OCI-LY1 (cell line): Measurements from ENCODE around the gene AGK.
A peak's percentile ranks its signal among the peaks of the same experiment; 100 is the strongest.
"Not testable (repeated sequence)": the region's sequence is repeated elsewhere in the genome, so short reads cannot be mapped to it uniquely, and the experiment has no call there.

ENCODE experiments used
- H2AFZ ChIP-seq: fragments of 200-600 bp; sonication (generic), shearing (Covaris generic); 2 replicates; pipeline ENCODE4 v1.6.0; 2014; ENCODE audit warnings: antibody characterized with exemption, mild to moderate bottlenecking, low read length
- H3F3A ChIP-seq: fragments of 200-600 bp; sonication (generic), shearing (Covaris generic); 2 replicates; pipeline ENCODE4 v1.6.0; 2014; ENCODE audit warnings: mild to moderate bottlenecking, antibody characterized with exemption, low read length, moderate library complexity; ENCODE audit not compliant: insufficient read depth
- H3K27ac ChIP-seq: fragments of 200-600 bp; sonication (generic); 2 replicates; pipeline ENCODE4 v1.5.1; 2014; ENCODE audit warnings: low read length, mixed run types, mild to moderate bottlenecking, low read depth; ENCODE audit not compliant: poor library complexity, severe bottlenecking
- H3K27me3 ChIP-seq: fragments of 200-600 bp; sonication (generic); 2 replicates; pipeline ENCODE4 v1.6.0; 2014; ENCODE audit warnings: antibody characterized with exemption, mild to moderate bottlenecking, low read length, moderate library complexity; ENCODE audit not compliant: insufficient read depth
- H3K36me3 ChIP-seq: fragments of 200-600 bp; sonication (generic); 2 replicates; pipeline ENCODE4 v1.6.1; 2014; ENCODE audit warnings: mild to moderate bottlenecking, antibody characterized with exemption, low read length, moderate library complexity, mixed read lengths; ENCODE audit not compliant: insufficient read depth
- H3K4me1 ChIP-seq: fragments of 200-600 bp; sonication (generic); 2 replicates; pipeline ENCODE4 v1.5.1; 2014; ENCODE audit warnings: mild to moderate bottlenecking, low read length, moderate library complexity; ENCODE audit not compliant: insufficient read depth, severe bottlenecking
- H3K4me2 ChIP-seq: fragments of 200-600 bp; sonication (generic), shearing (Covaris generic); 2 replicates; pipeline ENCODE4 v1.6.1; 2014; ENCODE audit warnings: low read length
- H3K4me3 ChIP-seq: fragments of 200-600 bp; sonication (generic); 2 replicates; pipeline ENCODE4 v1.5.1; 2014; ENCODE audit warnings: low read length, low read depth, mild to moderate bottlenecking, mixed read lengths; ENCODE audit not compliant: poor library complexity, severe bottlenecking
- H3K79me2 ChIP-seq: fragments of 200-600 bp; shearing (Covaris generic); 2 replicates; pipeline ENCODE4 v1.6.1; 2016; ENCODE audit warnings: mixed run types, low read length, mixed read lengths; ENCODE audit not compliant: insufficient read depth
- H3K9ac ChIP-seq: fragments of 200-600 bp; sonication (generic), shearing (Covaris generic); 2 replicates; pipeline ENCODE4 v1.6.1; 2014; ENCODE audit warnings: mild to moderate bottlenecking, low read length, mixed read lengths
- H3K9me2 ChIP-seq: fragments of 200-600 bp; sonication (generic), shearing (Covaris generic); 2 replicates; pipeline ENCODE4 v1.6.1; 2014; ENCODE audit warnings: low read depth, mild to moderate bottlenecking, low read length, mixed read lengths
- H3K9me3 ChIP-seq: fragments of 200-600 bp; shearing (Covaris generic); 2 replicates; pipeline ENCODE4 v1.6.1; 2014; ENCODE audit warnings: low read length, mixed read lengths
- H4K20me1 ChIP-seq: fragments of 200-600 bp; sonication (generic), shearing (Covaris generic); 2 replicates; pipeline ENCODE4 v1.6.0; 2016; ENCODE audit warnings: mild to moderate bottlenecking, low read length; ENCODE audit not compliant: insufficient read depth
- EZH2 ChIP-seq: fragments of 200-600 bp; sonication (generic), shearing (Covaris generic); IDR thresholded peaks from 2 replicates; pipeline ENCODE4 v1.8.0; 2017; ENCODE audit warnings: borderline replicate concordance, mixed run types, mild to moderate bottlenecking, antibody characterized with exemption, low read length, moderate library complexity, mixed read lengths
- TF ChIP-seq, protein P1 (sequence below): fragments of 200-600 bp; sonication (generic), shearing (Covaris generic); IDR thresholded peaks from 2 replicates; pipeline ENCODE4 v1.5.1; 2017; ENCODE audit warnings: mild to moderate bottlenecking, antibody characterized with exemption, low read length, moderate library complexity, mixed read lengths

Gene AGK

DNA sequence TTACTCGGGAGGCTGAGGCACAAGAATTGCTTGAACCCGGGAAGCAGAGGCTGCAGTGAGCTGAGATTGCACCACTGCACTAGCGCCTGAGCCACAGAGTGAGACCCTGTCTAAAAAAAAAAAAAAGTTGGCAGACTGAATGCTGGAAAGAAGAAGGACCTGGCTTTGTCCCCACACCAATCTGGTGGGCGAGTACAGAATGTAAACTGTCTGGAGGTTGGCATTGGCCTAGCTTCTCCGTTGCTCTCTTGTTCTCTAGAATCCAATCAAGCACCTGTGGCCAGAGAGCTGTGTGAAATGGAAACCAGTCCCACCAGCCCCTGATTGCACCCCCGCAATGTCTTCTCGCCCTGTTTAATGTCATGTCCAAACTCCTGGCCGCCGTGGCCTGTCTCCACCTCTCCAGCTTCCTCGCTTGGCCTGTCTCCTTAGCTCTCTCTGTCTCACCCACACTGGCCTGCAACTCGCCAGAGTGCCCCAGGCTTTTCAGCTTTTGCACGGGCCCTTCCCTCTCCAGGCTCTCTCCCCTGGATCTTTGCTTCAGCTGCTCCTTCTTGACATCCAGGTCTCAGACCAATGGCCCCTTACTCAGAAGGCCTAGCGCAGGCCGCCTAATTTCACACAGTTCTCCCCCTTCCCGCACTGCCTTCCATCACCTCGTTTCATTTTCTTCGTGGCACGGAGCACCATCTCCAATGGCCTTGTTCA lies 670 bp upstream of the AGK start:
- TF ChIP-seq, protein P1, sequence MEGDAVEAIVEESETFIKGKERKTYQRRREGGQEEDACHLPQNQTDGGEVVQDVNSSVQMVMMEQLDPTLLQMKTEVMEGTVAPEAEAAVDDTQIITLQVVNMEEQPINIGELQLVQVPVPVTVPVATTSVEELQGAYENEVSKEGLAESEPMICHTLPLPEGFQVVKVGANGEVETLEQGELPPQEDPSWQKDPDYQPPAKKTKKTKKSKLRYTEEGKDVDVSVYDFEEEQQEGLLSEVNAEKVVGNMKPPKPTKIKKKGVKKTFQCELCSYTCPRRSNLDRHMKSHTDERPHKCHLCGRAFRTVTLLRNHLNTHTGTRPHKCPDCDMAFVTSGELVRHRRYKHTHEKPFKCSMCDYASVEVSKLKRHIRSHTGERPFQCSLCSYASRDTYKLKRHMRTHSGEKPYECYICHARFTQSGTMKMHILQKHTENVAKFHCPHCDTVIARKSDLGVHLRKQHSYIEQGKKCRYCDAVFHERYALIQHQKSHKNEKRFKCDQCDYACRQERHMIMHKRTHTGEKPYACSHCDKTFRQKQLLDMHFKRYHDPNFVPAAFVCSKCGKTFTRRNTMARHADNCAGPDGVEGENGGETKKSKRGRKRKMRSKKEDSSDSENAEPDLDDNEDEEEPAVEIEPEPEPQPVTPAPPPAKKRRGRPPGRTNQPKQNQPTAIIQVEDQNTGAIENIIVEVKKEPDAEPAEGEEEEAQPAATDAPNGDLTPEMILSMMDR: no peak
- TF ChIP-seq EZH2: no peak
- H3K9me2 ChIP-seq: no peaks in the 10 kb centered on the region
- H3K4me3 ChIP-seq: peak overlapping the region; percentile 81
- H3K4me1 ChIP-seq: peaks cover 29% of the 10 kb centered on the region
- H3F3A ChIP-seq: no peaks in the 10 kb centered on the region
- H2AFZ ChIP-seq: peak overlapping the region; percentile 81
- H3K4me2 ChIP-seq: peak overlapping the region; percentile 89
- no peaks in the 10 kb centered on the region for H3K9me3 ChIP-seq
- 0 out of 2 replicates have a peak, but pooled peaks cover 6% of the 10 kb centered on the region for H3K79me2 ChIP-seq
- H3K9ac ChIP-seq: peak overlapping the region; percentile 80
- H3K36me3 ChIP-seq: 0 out of 2 replicates have a peak, but pooled peaks cover 2% of the 10 kb centered on the region
- no peak overlapping the region for H3K27ac ChIP-seq
- H4K20me1 ChIP-seq: no peaks in the 10 kb centered on the region
- no peaks in the 10 kb centered on the region for H3K27me3 ChIP-seq

- Histone ChIP-seq H2AFZ (peak overlapping the region; percentile 3; the same call in 1 of the 2 replicates), H3K4me3 (peak overlapping the region; percentile 81), H3F3A (no peaks in the 10 kb centered on the region), H3K9me3 (no peaks in the 10 kb centered on the region), H3K27ac (no peak overlapping the region), H3K9ac (peak overlapping the region; percentile 80), H3K4me1 (peaks cover 29% of the 10 kb centered on the region), H4K20me1 (no peaks in the 10 kb centered on the region), H3K79me2 (0 out of 2 replicates have a peak, but pooled peaks cover 6% of the 10 kb centered on the region), H3K36me3 (peaks cover 9% of the 10 kb centered on the region; the same call in 1 of the 2 replicates), H3K9me2 (no peaks in the 10 kb centered on the region), H3K4me2 (peak overlapping the region; percentile 89), H3K27me3 (no peaks in the 10 kb centered on the region)
- no peak for TF ChIP-seq EZH2
- TF ChIP-seq, protein P1: no peak
Measured at GRCh38 chr7:141551782-141552181, 572 bp downstream of the AGK start.

DNA sequence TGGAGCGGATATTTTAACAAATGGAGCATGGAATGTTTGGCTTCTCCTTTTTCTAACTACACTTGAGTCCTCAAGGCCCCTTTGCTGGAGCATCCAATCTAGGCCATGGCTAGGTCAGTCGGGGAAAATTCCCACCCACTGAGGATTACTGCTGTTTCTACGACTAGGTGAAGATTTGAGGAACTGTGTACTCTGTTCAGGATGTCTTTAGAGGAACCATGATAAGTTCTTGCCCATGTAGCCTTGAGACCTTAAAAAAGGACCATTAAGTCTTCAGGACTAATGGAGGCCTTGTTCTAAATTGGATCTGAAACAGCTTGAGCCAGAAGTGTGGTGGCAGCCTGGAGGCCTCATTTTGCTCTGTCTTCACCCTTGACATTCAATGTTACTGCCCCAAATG lies 6.2 kb downstream of the AGK start:
- Histone ChIP-seq H3K4me1 (peaks cover 6% of the 10 kb centered on the region), H3K9me2 (no peaks in the 10 kb centered on the region), H3K4me3 (no peak overlapping the region), H3K36me3 (peaks cover 52% of the 10 kb centered on the region), H2AFZ (no peak overlapping the region), H3K9ac (no peak overlapping the region), H3K9me3 (peaks cover 8% of the 10 kb centered on the region), H3F3A (no peaks in the 10 kb centered on the region), H3K79me2 (no peaks in the 10 kb centered on the region), H4K20me1 (no peaks in the 10 kb centered on the region), H3K27ac (no peak overlapping the region), H3K4me2 (no peak overlapping the region), H3K27me3 (no peaks in the 10 kb centered on the region)
- TF ChIP-seq EZH2: no peak
- TF ChIP-seq, protein P1: no peak

DNA sequence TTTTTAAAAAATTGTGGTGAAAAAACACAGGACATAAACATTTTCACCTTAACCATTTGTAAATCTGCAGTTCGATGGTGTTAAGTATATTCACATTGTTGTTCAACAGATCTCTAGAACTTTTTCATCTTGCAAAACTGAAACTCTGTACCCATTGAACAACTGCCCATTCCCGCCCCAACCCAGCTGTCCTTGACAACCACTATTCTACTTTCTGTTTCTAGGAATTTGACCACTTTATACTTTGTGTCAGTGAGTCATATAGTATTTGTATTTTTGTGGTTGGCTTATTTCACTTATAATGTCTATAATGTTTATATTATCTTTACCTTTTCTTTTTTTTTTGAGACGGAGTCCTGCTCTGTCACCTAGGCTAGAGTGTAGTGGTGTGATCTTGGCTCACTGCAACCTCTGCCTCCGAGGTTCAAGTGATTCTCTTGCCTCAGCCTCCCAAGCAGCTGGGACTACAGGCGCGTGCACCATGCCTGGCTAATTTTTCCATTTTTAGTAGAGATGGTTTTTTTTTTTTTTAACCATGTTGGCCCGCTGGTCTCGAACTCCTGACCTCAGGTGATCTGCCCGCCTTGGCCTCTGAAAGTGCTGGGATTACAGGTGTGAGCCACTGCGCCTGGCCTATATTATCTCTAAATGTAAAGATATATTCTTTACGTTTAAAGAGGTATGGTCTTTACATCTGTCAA lies 6.8 kb downstream of the AGK start:
- H4K20me1 ChIP-seq, H3K9me2 ChIP-seq, H3K4me3 ChIP-seq, H3K9ac ChIP-seq, H2AFZ ChIP-seq, H3K9me3 ChIP-seq, H3K27me3 ChIP-seq, H3K4me2 ChIP-seq, H3K4me1 ChIP-seq, H3K27ac ChIP-seq, H3K79me2 ChIP-seq, H3F3A ChIP-seq: not testable (repeated sequence)
- H3K36me3 ChIP-seq: peaks cover 58% of the 10 kb centered on the region
